RWPE1 (cell line): Measurements from ENCODE around the gene KCNJ6.
"Not testable (repeated sequence)": the region's sequence is repeated elsewhere in the genome, so short reads cannot be mapped to it uniquely, and the experiment has no call there.

Source experiments
- CTCF ChIA-PET: fragments of 350-600 bp; sonication (Branson Sonifier 250); formaldehyde crosslinking; extraction: SDS; loops from one replicate; lab custom pipeline; 2021; lab: Yijun Ruan, JAX
- POLR2A ChIA-PET: fragments of 400-600 bp; formaldehyde crosslinking; extraction: SDS; loops from one replicate; lab custom pipeline; 2020; ENCODE audit warnings: antibody characterized with exemption; ENCODE audit not compliant: low non-redundant PET; lab: Yijun Ruan, JAX
- DNase-seq: peaks from one replicate; pipeline ENCODE4 v3.0.0; 2012; ENCODE audit warnings: low spot score
- H3K27ac ChIP-seq: fragments of 450-650 bp; 2 replicates; pipeline ENCODE4 v1.5.1; 2017
- TF ChIP-seq, protein P1 (sequence below): fragments of 450-650 bp; conservative IDR thresholded peaks from 2 replicates; pipeline ENCODE4 v1.5.1; 2017; ENCODE audit warnings: low read depth, mild to moderate bottlenecking

Gene KCNJ6

DNA sequence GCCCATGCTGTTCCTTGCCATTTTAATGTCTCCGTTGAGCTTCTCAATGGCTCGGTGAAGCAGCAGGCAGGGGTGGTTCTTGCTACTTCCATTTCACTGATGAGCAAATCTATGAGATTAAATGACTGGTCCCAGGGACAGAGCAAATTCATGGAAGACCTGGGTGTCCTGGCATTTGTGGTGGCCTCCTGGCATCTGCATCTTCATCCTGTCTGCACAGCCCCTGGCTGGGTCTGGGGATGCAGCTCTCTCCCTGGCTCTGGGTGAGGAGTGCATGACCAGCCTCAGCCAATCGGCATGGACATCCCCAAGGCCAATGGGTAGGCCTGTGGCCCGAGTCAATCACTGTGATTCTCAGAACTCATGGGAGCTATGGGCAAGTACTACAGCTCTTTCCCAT lies 261.7 kb downstream of the KCNJ6 start:
- no peak for DNase-seq
- CTCF ChIA-PET, result interaction anchor here (0.6 to 0.7 kb wide), 3 partner anchors 20 to 372 kb away, joined by 3 to 4 read pairs (median 3); no protein-coding TSS in a partner anchor
- POLR2A ChIA-PET, result no interaction called here
- TF ChIP-seq, protein P1, sequence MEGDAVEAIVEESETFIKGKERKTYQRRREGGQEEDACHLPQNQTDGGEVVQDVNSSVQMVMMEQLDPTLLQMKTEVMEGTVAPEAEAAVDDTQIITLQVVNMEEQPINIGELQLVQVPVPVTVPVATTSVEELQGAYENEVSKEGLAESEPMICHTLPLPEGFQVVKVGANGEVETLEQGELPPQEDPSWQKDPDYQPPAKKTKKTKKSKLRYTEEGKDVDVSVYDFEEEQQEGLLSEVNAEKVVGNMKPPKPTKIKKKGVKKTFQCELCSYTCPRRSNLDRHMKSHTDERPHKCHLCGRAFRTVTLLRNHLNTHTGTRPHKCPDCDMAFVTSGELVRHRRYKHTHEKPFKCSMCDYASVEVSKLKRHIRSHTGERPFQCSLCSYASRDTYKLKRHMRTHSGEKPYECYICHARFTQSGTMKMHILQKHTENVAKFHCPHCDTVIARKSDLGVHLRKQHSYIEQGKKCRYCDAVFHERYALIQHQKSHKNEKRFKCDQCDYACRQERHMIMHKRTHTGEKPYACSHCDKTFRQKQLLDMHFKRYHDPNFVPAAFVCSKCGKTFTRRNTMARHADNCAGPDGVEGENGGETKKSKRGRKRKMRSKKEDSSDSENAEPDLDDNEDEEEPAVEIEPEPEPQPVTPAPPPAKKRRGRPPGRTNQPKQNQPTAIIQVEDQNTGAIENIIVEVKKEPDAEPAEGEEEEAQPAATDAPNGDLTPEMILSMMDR, result no peak
- H3K27ac ChIP-seq, result no peak overlapping the region

DNA sequence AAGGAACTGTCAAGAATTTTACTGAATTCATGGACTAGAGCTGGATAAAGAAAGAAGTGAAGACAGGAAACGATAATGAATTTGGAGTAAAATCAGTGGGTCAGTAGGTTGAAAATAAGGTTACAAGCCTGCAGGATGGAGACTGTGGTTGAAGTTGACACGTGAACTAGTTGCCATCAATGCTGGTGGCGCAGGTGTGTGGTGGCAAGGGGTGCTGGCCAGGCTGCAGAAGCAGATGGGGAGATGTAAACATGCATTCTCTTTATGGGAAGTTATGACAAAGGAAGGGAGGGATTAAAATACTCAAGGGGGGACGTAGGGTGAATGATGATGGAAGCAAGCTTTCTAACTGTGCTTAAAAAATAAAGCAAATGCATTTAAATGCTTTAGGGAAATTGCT lies 263.1 kb downstream of the KCNJ6 start:
- TF ChIP-seq, protein P1, result no peak

DNA sequence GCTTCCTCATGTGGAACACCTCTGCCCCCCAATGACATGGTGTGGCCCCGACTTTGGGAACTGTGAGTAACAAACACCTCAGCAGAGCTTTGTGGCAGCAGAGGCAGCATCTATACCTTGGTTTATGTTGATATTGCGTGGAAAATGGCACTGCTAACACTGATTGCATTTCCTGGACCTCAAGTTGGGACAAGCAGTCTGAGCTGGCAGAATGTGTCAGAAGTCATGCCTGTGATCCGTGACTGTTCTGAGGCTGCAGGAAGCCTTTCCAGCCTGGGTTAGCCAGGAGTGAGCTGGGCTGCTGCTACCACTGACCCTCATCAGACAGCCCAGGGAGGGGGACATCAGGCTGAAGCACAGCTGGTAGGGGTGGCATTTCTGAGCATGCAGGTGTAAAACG lies 268.5 kb downstream of the KCNJ6 start:
- ChIA-PET POLR2A (interaction anchor here (1.0 kb wide), 1 partner anchor 84 kb away, joined by 4 read pairs; no protein-coding TSS in a partner anchor), CTCF (interaction anchor here (0.5 kb wide), 1 partner anchor 127 kb away, joined by 3 read pairs; no protein-coding TSS in a partner anchor)
- H3K27ac ChIP-seq, result peak overlapping the region; percentile 74
- DNase-seq, result peak; percentile 47
- TF ChIP-seq, protein P1, result no peak

More for the DNA sequence above, 263.1 kb downstream of the KCNJ6 start:
- ChIA-PET POLR2A (no interaction called here), CTCF (no interaction called here)
- DNase-seq, result no peak
- H3K27ac ChIP-seq, result no peak overlapping the region

DNA sequence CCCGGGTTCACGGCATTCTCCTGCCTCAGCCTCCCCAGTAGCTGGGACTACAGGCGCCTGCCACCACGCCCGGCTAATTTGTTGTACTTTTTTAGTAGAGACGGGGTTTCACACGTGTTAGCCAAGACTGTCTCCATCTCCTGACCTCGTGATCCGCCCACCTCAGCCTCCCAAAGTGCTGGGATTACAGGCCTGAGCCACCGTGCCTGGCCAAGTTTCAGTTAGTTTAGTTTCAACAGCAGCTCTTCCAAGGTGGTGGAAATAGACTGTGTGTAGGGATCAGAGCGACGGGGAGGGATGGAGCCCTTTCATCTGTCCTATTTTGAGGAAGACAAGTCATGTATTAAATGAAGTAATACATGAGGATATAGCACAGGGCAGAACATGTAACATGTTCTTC lies 269.5 kb downstream of the KCNJ6 start:
- H3K27ac ChIP-seq, DNase-seq, POLR2A ChIA-PET: not testable (repeated sequence)
- CTCF ChIA-PET, result interaction anchor here (0.6 kb wide), 1 partner anchor 433 kb away, joined by 3 read pairs; no protein-coding TSS in a partner anchor

DNA sequence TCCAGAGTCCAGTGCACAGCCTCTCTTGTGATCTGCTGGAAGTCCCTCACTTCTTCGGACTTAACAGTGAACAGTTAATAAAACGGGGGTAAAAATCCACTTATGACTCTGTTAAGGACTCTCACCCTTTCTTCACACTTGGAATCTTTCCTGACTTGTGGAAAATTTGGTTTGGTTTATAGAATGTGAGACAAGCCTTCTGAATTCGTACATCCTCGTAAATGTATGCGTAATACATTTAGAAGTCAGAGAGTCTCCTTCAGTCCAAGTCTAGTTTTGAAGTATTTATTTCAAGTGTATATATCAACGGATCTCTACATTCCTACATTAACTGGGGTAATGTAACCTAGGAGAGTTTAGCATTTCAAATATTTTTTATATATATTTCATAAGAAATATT lies 270.4 kb downstream of the KCNJ6 start:
- ChIA-PET CTCF (no interaction called here), POLR2A (no interaction called here)
- H3K27ac ChIP-seq, result no peak overlapping the region
- TF ChIP-seq, protein P1, result no peak
- DNase-seq, result no peak

DNA sequence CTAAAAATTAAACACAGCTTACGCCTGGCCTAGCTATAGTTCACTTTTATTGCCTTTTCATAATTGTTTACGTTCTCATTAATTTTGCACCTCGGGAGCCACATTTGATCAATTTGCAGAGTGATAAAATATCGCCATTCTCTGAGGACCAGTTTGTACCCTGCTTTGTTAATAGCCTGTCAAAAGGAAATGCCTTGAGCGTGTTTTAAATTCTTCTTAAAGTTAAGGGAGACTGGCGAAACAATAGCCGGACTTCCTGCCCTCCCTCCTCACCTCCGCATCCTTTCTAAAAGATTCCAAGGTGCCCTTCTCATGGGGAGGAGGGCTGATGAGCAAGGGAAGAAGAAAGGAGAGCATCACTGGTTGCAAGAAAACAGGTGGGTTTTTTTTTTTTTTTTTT lies 271.6 kb downstream of the KCNJ6 start:
- TF ChIP-seq, protein P1, result no peak
- DNase-seq, result no peak
- ChIA-PET CTCF (no interaction called here), POLR2A (no interaction called here)
- H3K27ac ChIP-seq, result no peak overlapping the region

DNA sequence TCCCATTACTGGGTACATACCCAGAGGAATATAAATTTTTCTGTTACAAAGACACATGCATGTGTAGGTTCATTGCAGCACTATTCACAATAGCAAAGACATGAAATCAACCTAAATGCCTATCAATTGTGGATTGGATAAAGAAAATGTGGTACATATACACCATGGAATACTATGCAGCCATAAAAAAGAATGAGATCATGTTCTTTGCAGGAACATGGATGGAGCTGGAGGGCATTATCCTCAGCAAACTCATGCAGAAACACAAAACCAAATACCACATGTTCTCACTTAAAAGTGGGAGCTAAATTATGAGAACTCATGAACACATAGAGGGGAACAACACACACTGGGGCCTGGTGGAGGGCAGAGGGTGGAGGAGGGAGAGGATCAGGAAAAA lies 272.4 kb downstream of the KCNJ6 start:
- DNase-seq, H3K27ac ChIP-seq, CTCF ChIA-PET, POLR2A ChIA-PET: not testable (repeated sequence)
